Measurements from ENCODE around the gene PPIF. TPM values are rescaled to one million over a fixed set of nuclear protein-coding genes. Genes with fewer than 3 reads are reported as not detected.

The PPIF gene
- total and polyA plus RNA-seq, 2 donors (not counting 1 experiment from before 2014, with no cell fraction given) = 50.4 to 100 TPM

- Histone ChIP-seq H3K27ac (ENCODE audit: low read length in 2 of 2) (no peak overlapping the region), H2AFZ (ENCODE audit: insufficient read depth, low read depth, low read length, poor library complexity, severe bottlenecking) (no peak overlapping the region), H3K36me3 (replicated peaks in 1 of 2; ENCODE audit: control extremely low read depth in 1 of 2, control insufficient read depth in 1 of 2, extremely low read depth in 1 of 2, insufficient read depth in 2 of 2, low read length in 1 of 2) (peaks cover 0 to 13% of the 10 kb centered on the region in 2 experiments), H3K4me1 (ENCODE audit: control insufficient read depth in 2 of 2, insufficient read depth in 2 of 2, low read length in 2 of 2) (peaks cover 14 to 26% of the 10 kb centered on the region in 2 donors), H4K20me1 (ENCODE audit: control insufficient read depth, insufficient read depth, low read length, poor library complexity, severe bottlenecking) (peaks cover 10% of the 10 kb centered on the region), H3K27me3 (replicated peaks in 1 of 4; ENCODE audit: control extremely low read depth in 1 of 4, control insufficient read depth in 3 of 4, insufficient read depth in 4 of 4, low read length in 3 of 4) (no peaks in the 10 kb centered on the region), H3K9ac (ENCODE audit: low read length) (no peak overlapping the region), H3K79me2 (ENCODE audit: control insufficient read depth, insufficient read depth, low read length) (peaks cover 26% of the 10 kb centered on the region), H3K9me3 (ENCODE audit: control extremely low read depth in 1 of 3, control insufficient read depth in 2 of 3, insufficient read depth in 1 of 3, low read length in 2 of 3) (no peaks in the 10 kb centered on the region), H3K4me2 (replicated peaks; ENCODE audit: low read depth, low read length, poor library complexity, severe bottlenecking) (no peak overlapping the region), H3K4me3 (ENCODE audit: control extremely low read depth in 1 of 5, extremely low read depth in 1 of 5, insufficient read depth in 1 of 5, low read depth in 2 of 5, low read length in 4 of 5) (no peak overlapping the region)
- Mint-ChIP-seq H3K4me1 (peaks cover 21% of the 10 kb centered on the region), H3K4me3 (no peak overlapping the region), H3K27me3 (no peaks in the 10 kb centered on the region), H3K27ac (no peak overlapping the region), H3K9me3 (ENCODE audit: insufficient read depth) (no peaks in the 10 kb centered on the region)
- 70% methylated on average over 2 of the region's 3 CpGs for WGBS (ENCODE audit: insufficient coverage)
- ChIA-PET CTCF (interaction anchor here (0.6 to 3.8 kb wide), 9 partner anchors 22 to 149 kb away, joined by 3 to 15 read pairs (median 4); no protein-coding TSS in a partner anchor), POLR2A (interaction anchor here (1.2 kb wide), 1 partner anchor 11 kb away, joined by 4 read pairs; no protein-coding TSS in a partner anchor)
- intact Hi-C loops (cut with micrococcal nuclease) = loop anchor here (5.0 kb wide), 1 partner anchor 277 kb away; the partner anchor contains the start of gene ZMIZ1
- ATAC-seq (ENCODE audit: low read depth) (no peak), DNase-seq (no peak)
- TF ChIP-seq CTCF (IDR thresholded peaks at IDR 0.05) (no peak), EZH2 (IDR thresholded peaks at IDR 0.05; ENCODE audit: borderline replicate concordance, insufficient read depth, low read depth, low read length, poor library complexity, severe bottlenecking) (no peak)
Measured at GRCh38 chr10:79344502-79345195, 2.6 kb upstream of the PPIF start.
